H1 (cell line): ENCODE measurements around the gene NRXN2. TPM values are rescaled to one million over a fixed set of nuclear protein-coding genes. Genes with fewer than 3 reads are reported as not detected.

Experiments
- ATF2 ChIP-seq: IDR thresholded peaks from 2 replicates; pipeline ENCODE4 v1.6.1; 2012; ENCODE audit warnings: low read length, inconsistent platforms
- ATF3 ChIP-seq: IDR thresholded peaks from 2 replicates; pipeline ENCODE4 v1.6.1; 2011; ENCODE audit warnings: low read depth, mild to moderate bottlenecking, low read length; ENCODE audit not compliant: insufficient read depth
- TBP ChIP-seq: IDR thresholded peaks from 2 replicates; pipeline ENCODE4 v1.6.1; 2011; ENCODE audit warnings: low read depth, low read length, improper control_type of control experiment
- polyA plus RNA-seq, 7 experiments: library from polyadenylated mRNA; depleted of rRNA in 3 of 7; stranded (reverse) in 5 of 7; unstranded in 2 of 7; fragments of >200 nt in 5 of 7; fragments of 200-250 nt in 2 of 7; gene quantifications; 1 replicate in 5 of 7; 2 replicates in 1 of 7; 4 replicates in 1 of 7; pipeline versions ENCODE4 v1.2.1 to v1.2.3, GENCODE V29; 2011 to 2013; ENCODE audit warnings: missing spikeins in 2 of 7, mixed read lengths in 2 of 7
- total RNA-seq: library from RNA; stranded (reverse); fragmentation: NEBNext Ultra II Directional; extraction: Animal tissue kit (Norgen Biotek cat#: 25700); gene quantifications from 2 replicates; pipeline ENCODE4 v1.2.1, GENCODE V29; 2021

The NRXN2 gene
- total and polyA plus RNA-seq, 2 of the 8 experiments (the other 6 are each of a cell fraction or from before 2014, with no cell fraction given) = 1.3 to 11.5 TPM

GRCh38 chr11:64583296-64584262 lies 139.4 kb downstream of the NRXN2 start (continued):
- TF ChIP-seq ATF3 = no peak
- no peak for TF ChIP-seq TBP
- TF ChIP-seq ATF2 = no peak
- TF ChIP-seq, all 59 proteins: peak for 0
